Neuronal stem cell (in vitro differentiated cells): ENCODE data around the gene ADRB2.

Source experiments
- DNase-seq: peaks from one replicate; pipeline ENCODE4 v3.0.0-alpha.2; 2013; ENCODE audit warnings: low spot score
- H2AFZ ChIP-seq: one replicate; pipeline ENCODE4 v1.6.1; 2013; ENCODE audit warnings: mild to moderate bottlenecking, low read length, inconsistent platforms
- H2AK5ac ChIP-seq: 2 replicates; pipeline ENCODE4 v1.6.1; 2013; ENCODE audit warnings: low read depth, mild to moderate bottlenecking, inconsistent platforms, low read length, moderate library complexity, mixed read lengths
- H2BK120ac ChIP-seq: 2 replicates; pipeline ENCODE4 v1.6.1; 2013; ENCODE audit warnings: low read depth, mild to moderate bottlenecking, inconsistent platforms, low read length, moderate library complexity, mixed read lengths
- H2BK12ac ChIP-seq: one replicate; pipeline ENCODE4 v1.6.1; 2013; ENCODE audit warnings: low read length, inconsistent platforms
- H2BK15ac ChIP-seq: 2 replicates; pipeline ENCODE4 v1.6.1; 2013; ENCODE audit warnings: mild to moderate bottlenecking, low read length, inconsistent platforms, mixed read lengths
- H2BK5ac ChIP-seq: one replicate; pipeline ENCODE4 v1.6.1; 2013; ENCODE audit warnings: inconsistent platforms, mild to moderate bottlenecking, low read length, moderate library complexity
- H3K14ac ChIP-seq: one replicate; pipeline ENCODE4 v1.6.1; 2013; ENCODE audit warnings: low read length, inconsistent platforms
- H3K18ac ChIP-seq: 2 replicates; pipeline ENCODE4 v1.6.1; 2013; ENCODE audit warnings: low read length, inconsistent platforms
- H3K23ac ChIP-seq: 2 replicates; pipeline ENCODE4 v1.6.1; 2013; ENCODE audit warnings: low read depth, mild to moderate bottlenecking, mixed read lengths, low read length, inconsistent platforms; ENCODE audit not compliant: poor library complexity
- H3K27ac ChIP-seq: replicated peaks from 3 replicates; pipeline ENCODE4 v1.5.1; 2013; ENCODE audit warnings: low read length, inconsistent platforms
- H3K27me3 ChIP-seq, 3 experiments: 2 replicates each; pipeline ENCODE4 v1.6.1; 2013; ENCODE audit warnings: low read length in 3 of 3, mild to moderate bottlenecking in 2 of 3, inconsistent platforms in 1 of 3, low read depth in 1 of 3, mixed read lengths in 1 of 3, moderate library complexity in 1 of 3; ENCODE audit not compliant: control insufficient read depth in 3 of 3, insufficient read depth in 3 of 3
- H3K36me3 ChIP-seq, 2 donors: replicated peaks in 1 of 2; 2 replicates each; pipeline ENCODE4 v1.6.1; 2013; ENCODE audit warnings: low read length in 2 of 2; ENCODE audit not compliant: control insufficient read depth in 2 of 2, insufficient read depth in 2 of 2
- H3K4ac ChIP-seq: 2 replicates; pipeline ENCODE4 v1.6.1; 2013; ENCODE audit warnings: inconsistent platforms, mild to moderate bottlenecking, low read length, moderate library complexity
- H3K4me1 ChIP-seq, 2 donors: 1 replicate in 1 of 2; 2 replicates in 1 of 2; pipeline ENCODE4 v1.6.1; 2013; ENCODE audit warnings: low read length in 2 of 2, low read depth in 1 of 2; ENCODE audit not compliant: control insufficient read depth in 2 of 2, insufficient read depth in 1 of 2
- H3K4me2 ChIP-seq: one replicate; pipeline ENCODE4 v1.6.1; 2013; ENCODE audit warnings: mild to moderate bottlenecking, low read length, inconsistent platforms; ENCODE audit not compliant: insufficient read depth, poor library complexity, severe bottlenecking
- H3K4me3 ChIP-seq, 2 donors: 2 replicates each; pipeline ENCODE4 v1.5.1; 2013; ENCODE audit warnings: low read length in 2 of 2, mild to moderate bottlenecking in 2 of 2, inconsistent platforms in 1 of 2, moderate library complexity in 1 of 2
- H3K79me1 ChIP-seq: one replicate; pipeline ENCODE4 v1.6.1; 2013; ENCODE audit warnings: low read depth, mild to moderate bottlenecking, inconsistent platforms, low read length, moderate library complexity
- H3K9ac ChIP-seq: one replicate; pipeline ENCODE4 v1.6.1; 2013; ENCODE audit warnings: mild to moderate bottlenecking, low read depth, low read length, inconsistent platforms; ENCODE audit not compliant: poor library complexity
- H3K9me3 ChIP-seq, 2 donors: replicated peaks in 1 of 2; 2 replicates each; pipeline versions ENCODE3 to v1.6.1; 2013; ENCODE audit warnings: low read length in 2 of 2, mild to moderate bottlenecking in 2 of 2, inconsistent platforms in 1 of 2, low read depth in 1 of 2, mixed read lengths in 1 of 2, moderate library complexity in 1 of 2; ENCODE audit not compliant: control insufficient read depth in 2 of 2, insufficient read depth in 1 of 2
- H4K8ac ChIP-seq: one replicate; pipeline ENCODE4 v1.6.1; 2013; ENCODE audit warnings: low read depth, mild to moderate bottlenecking, inconsistent platforms, low read length, moderate library complexity
- H4K91ac ChIP-seq: one replicate; pipeline ENCODE4 v1.6.1; 2013; ENCODE audit warnings: low read length, low read depth, mild to moderate bottlenecking, inconsistent platforms; ENCODE audit not compliant: poor library complexity
- WGBS, 2 donors: extraction: QIAGEN DNeasy Blood & Tissue Kit; methylation state at CpG; one replicate each; pipeline ENCODE4 v1.1.7; 2013; ENCODE audit warnings: missing lambda C conversion rate in 2 of 2, mixed read lengths in 1 of 2; ENCODE audit not compliant: insufficient read length in 2 of 2, insufficient replicate concordance in 1 of 2; ENCODE audit errors: extremely low coverage in 2 of 2; 5-methylcytosine and 5-hydroxymethylcytosine counted together

ADRB2 gene

DNA sequence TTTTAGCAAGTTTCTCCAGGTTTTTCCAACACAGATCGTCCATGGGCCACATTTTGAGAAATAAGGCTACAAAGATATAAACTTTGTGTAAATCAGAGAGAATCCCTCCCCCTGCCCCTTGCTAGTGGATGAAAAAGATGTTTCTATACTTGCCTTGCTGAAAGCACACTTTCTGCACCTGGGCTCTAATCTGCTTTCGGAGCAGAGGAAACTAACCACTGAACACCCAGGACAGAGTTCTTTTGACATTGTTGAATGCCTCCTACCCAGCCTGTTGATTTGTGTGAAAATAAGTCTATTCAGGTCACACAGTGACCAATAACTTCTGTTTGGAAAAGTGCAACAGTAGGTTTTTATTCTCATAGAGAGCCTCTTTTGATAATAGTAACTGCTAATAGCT is 7.5 kb downstream of the ADRB2 start:
- Histone ChIP-seq H3K36me3 (no peaks in the 10 kb centered on the region), H3K23ac (no peak overlapping the region), H2BK120ac (no peak overlapping the region), H3K4me2 (no peak overlapping the region), H3K9ac (no peak overlapping the region), H2BK5ac (no peak overlapping the region), H3K27ac (no peak overlapping the region), H3K79me1 (no peaks in the 10 kb centered on the region), H3K4ac (no peak overlapping the region), H3K9me3 (no peaks in the 10 kb centered on the region), H4K91ac (no peak overlapping the region), H3K14ac (no peak overlapping the region), H3K4me1 (no peaks in the 10 kb centered on the region), H4K8ac (no peak overlapping the region), H3K27me3 (peaks cover 0 to 10% (median 2%) of the 10 kb centered on the region in 3 experiments), H3K18ac (no peak overlapping the region), H2AK5ac (no peak overlapping the region), H3K4me3 (no peak overlapping the region), H2BK12ac (no peak overlapping the region), H2AFZ (no peak overlapping the region), H2BK15ac (no peak overlapping the region)
- DNase-seq = no peak
- WGBS, 2 donors = no CpG with 5 or more reads among the region's 2 CpGs

DNA sequence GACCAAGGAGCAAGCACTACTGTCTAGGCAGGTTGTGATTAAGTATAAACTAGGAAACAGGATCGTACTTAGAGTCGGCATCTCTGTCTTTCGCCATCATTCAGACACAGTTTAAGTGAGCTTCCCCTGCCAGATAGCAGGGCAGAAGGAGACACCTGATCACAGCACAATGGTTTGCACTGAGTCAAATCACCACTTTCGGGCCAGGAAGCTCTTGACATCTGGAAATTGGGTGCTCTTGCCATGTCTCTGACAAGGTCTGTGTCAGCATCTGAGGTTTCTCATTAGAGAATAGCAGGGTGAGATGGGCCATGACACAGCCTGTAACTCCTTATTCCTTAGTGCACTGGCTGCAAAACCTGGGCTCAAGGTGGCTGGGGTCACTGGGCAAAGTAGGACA is 8.3 kb downstream of the ADRB2 start:
- Histone ChIP-seq H3K27ac (no peak overlapping the region), H2AFZ (no peak overlapping the region), H3K14ac (no peak overlapping the region), H3K36me3 (no peaks in the 10 kb centered on the region), H3K23ac (no peak overlapping the region), H2BK5ac (no peak overlapping the region), H3K9me3 (no peaks in the 10 kb centered on the region), H3K9ac (no peak overlapping the region), H3K4ac (no peak overlapping the region), H3K79me1 (no peaks in the 10 kb centered on the region), H2BK120ac (no peak overlapping the region), H4K8ac (no peak overlapping the region), H3K18ac (no peak overlapping the region), H3K4me1 (no peaks in the 10 kb centered on the region), H2BK12ac (no peak overlapping the region), H3K27me3 (peaks cover 0 to 10% (median 2%) of the 10 kb centered on the region in 3 experiments), H2BK15ac (no peak overlapping the region), H4K91ac (no peak overlapping the region), H2AK5ac (no peak overlapping the region), H3K4me3 (no peak overlapping the region), H3K4me2 (no peak overlapping the region)
- no CpG with 5 or more reads among the region's 4 CpGs for WGBS, 2 donors
- no peak for DNase-seq

DNA sequence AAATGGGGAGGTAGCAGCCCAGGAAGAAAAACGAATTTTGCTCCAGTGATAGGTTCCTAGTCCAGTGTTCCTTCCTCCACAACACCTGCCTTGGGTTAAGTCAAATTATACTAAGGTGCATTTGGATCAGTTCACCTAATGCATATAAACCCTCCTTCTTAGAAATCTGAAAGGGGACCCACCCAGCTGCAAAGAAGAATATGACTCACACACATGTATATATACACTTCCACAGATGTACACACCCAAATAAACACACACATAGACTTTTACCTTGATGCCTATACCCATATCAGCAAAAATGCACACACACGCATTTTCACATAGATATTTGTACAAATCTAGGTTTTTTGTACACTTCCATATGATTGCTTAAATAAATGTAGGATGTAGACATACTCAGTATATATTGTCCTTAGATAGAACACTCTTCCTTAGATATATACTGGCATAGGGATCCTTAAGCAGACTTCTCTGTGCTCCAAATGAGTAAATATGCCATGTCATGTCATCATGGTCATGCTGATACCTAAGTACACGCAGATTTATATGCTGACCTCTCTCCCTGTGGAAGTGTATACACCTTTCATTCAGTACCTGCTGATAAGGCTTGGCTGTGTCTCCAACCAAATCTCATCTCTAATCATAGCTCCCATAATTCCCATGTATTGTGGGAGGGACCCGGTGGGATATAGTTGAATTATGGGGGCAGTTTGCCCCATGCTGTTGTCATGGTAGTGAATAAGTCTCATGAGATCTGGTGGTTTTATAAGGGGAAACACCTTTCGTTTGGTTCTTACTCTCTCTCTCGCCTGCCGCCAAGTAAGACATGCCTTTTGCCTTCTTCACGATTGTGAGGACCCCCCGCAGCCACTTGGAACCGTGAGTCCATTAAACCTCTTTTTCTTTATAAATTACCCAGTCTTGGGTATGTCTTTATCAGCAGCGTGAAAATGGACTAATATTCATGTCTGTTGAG is 10.2 kb downstream of the ADRB2 start:
- no peak overlapping the region for H2BK15ac ChIP-seq
- H2AK5ac ChIP-seq = no peak overlapping the region
- H2BK120ac ChIP-seq = no peak overlapping the region
- H3K9ac ChIP-seq = no peak overlapping the region
- no peak overlapping the region for H3K4ac ChIP-seq
- no peaks in the 10 kb centered on the region for H3K36me3 ChIP-seq
- no peak overlapping the region for H3K4me3 ChIP-seq
- no peak overlapping the region for H3K27ac ChIP-seq
- DNase-seq = no peak
- no peak overlapping the region for H2BK12ac ChIP-seq
- no peak overlapping the region for H3K18ac ChIP-seq
- H4K91ac ChIP-seq = no peak overlapping the region
- no peak overlapping the region for H2AFZ ChIP-seq
- no peak overlapping the region for H3K4me2 ChIP-seq
- no peak overlapping the region for H2BK5ac ChIP-seq
- H3K9me3 ChIP-seq = no peaks in the 10 kb centered on the region
- no CpG with 5 or more reads among the region's 11 CpGs for WGBS, 2 donors
- H3K4me1 ChIP-seq = no peaks in the 10 kb centered on the region
- no peak overlapping the region for H3K23ac ChIP-seq
- peaks cover 0 to 10% (median 0%) of the 10 kb centered on the region in 3 experiments for H3K27me3 ChIP-seq
- H3K79me1 ChIP-seq = no peaks in the 10 kb centered on the region
- H4K8ac ChIP-seq = no peak overlapping the region
- no peak overlapping the region for H3K14ac ChIP-seq

DNA sequence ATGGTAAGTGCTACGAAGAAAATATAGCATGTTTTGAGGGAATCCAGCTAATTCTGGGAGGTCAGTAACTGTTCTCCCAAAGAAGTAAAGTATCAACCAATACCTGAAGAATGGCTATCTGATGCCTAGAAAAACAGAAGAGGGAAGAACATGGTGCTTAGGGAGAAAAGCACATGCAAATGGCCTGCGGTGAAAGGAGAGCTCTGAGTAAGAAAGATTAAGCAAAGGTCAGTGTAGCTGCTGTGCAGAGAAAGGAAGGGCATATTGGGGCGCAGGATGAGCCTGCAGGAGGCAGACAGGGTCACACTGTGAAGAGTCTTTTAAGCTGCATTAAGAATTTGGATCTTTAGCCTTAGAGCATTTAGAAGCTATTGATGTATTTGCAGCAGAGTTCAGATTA is 11.0 kb downstream of the ADRB2 start:
- no peak overlapping the region for H3K4me2 ChIP-seq
- H3K4ac ChIP-seq = no peak overlapping the region
- no peak overlapping the region for H2AK5ac ChIP-seq
- H3K23ac ChIP-seq = no peak overlapping the region
- no peaks in the 10 kb centered on the region for H3K79me1 ChIP-seq
- no peak for DNase-seq
- H3K36me3 ChIP-seq = no peaks in the 10 kb centered on the region
- no peak overlapping the region for H4K8ac ChIP-seq
- peaks cover 0 to 10% (median 0%) of the 10 kb centered on the region in 3 experiments for H3K27me3 ChIP-seq
- no peak overlapping the region for H3K18ac ChIP-seq
- H3K14ac ChIP-seq = no peak overlapping the region
- no CpG with 5 or more reads among the region's 3 CpGs for WGBS, 2 donors
- no peaks in the 10 kb centered on the region for H3K9me3 ChIP-seq
- H4K91ac ChIP-seq = no peak overlapping the region
- H2BK15ac ChIP-seq = no peak overlapping the region
- no peaks in the 10 kb centered on the region for H3K4me1 ChIP-seq
- no peak overlapping the region for H3K27ac ChIP-seq
- no peak overlapping the region for H2AFZ ChIP-seq
- no peak overlapping the region for H2BK120ac ChIP-seq
- no peak overlapping the region for H3K4me3 ChIP-seq
- no peak overlapping the region for H3K9ac ChIP-seq
- no peak overlapping the region for H2BK12ac ChIP-seq
- H2BK5ac ChIP-seq = no peak overlapping the region
